GM23338 (cell line): ENCODE measurements around the gene STPG1.

ENCODE experiments used
- EZH2phosphoT487 ChIP-seq: fragments of 200-600 bp; sonication (generic); IDR thresholded peaks from one replicate; pipeline ENCODE4 v1.8.1; 2018; ENCODE audit warnings: antibody characterized with exemption; ENCODE audit not compliant: unreplicated experiment
- POLR2AphosphoS5 ChIP-seq: IDR thresholded peaks from 2 replicates; pipeline ENCODE4 v1.6.1; 2016; ENCODE audit warnings: antibody characterized with exemption, low read depth
- TF ChIP-seq, protein P1 (sequence below), 2 experiments: fragments of 200-600 bp in 1 of 2; sonication (generic) in 1 of 2; conservative IDR thresholded peaks; 2 replicates each; pipeline versions ENCODE4 v1.5.1 to v1.6.1; 2016 to 2017; ENCODE audit warnings: antibody characterized with exemption in 2 of 2, low read depth in 2 of 2, mild to moderate bottlenecking in 2 of 2, moderate library complexity in 1 of 2
- TF ChIP-seq, protein P2 (sequence below): IDR thresholded peaks from one replicate; pipeline ENCODE4 v1.6.1; 2018; ENCODE audit warnings: antibody characterized with exemption; ENCODE audit not compliant: unreplicated experiment

DNA sequence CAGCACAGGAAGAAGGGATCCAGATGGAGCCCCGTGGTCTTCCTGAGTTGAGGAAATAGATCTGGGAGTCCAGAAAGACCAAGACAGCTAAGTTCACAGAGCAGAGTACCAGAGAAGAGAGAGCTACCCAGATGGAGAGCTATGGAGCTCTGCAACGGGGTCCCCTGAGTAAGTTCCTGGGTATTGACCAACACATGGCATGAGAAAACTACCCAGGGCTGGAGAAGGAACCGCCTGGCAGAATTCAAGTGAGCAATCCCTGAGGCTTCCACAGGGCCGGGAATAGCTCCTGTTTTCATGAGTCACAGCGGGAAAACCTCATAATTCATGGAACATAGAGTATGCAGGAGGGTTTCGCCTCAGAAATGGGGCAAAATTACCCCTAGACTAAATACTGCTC is 19.7 kb downstream of the STPG1 start:
- TF ChIP-seq, protein P1, sequence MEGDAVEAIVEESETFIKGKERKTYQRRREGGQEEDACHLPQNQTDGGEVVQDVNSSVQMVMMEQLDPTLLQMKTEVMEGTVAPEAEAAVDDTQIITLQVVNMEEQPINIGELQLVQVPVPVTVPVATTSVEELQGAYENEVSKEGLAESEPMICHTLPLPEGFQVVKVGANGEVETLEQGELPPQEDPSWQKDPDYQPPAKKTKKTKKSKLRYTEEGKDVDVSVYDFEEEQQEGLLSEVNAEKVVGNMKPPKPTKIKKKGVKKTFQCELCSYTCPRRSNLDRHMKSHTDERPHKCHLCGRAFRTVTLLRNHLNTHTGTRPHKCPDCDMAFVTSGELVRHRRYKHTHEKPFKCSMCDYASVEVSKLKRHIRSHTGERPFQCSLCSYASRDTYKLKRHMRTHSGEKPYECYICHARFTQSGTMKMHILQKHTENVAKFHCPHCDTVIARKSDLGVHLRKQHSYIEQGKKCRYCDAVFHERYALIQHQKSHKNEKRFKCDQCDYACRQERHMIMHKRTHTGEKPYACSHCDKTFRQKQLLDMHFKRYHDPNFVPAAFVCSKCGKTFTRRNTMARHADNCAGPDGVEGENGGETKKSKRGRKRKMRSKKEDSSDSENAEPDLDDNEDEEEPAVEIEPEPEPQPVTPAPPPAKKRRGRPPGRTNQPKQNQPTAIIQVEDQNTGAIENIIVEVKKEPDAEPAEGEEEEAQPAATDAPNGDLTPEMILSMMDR (conservative IDR thresholded peaks at IDR 0.05; ENCODE audit: low read depth in 2 of 2), result no peak
- TF ChIP-seq POLR2AphosphoS5, result no peak
- TF ChIP-seq EZH2phosphoT487, result no peak
- TF ChIP-seq, protein P2, sequence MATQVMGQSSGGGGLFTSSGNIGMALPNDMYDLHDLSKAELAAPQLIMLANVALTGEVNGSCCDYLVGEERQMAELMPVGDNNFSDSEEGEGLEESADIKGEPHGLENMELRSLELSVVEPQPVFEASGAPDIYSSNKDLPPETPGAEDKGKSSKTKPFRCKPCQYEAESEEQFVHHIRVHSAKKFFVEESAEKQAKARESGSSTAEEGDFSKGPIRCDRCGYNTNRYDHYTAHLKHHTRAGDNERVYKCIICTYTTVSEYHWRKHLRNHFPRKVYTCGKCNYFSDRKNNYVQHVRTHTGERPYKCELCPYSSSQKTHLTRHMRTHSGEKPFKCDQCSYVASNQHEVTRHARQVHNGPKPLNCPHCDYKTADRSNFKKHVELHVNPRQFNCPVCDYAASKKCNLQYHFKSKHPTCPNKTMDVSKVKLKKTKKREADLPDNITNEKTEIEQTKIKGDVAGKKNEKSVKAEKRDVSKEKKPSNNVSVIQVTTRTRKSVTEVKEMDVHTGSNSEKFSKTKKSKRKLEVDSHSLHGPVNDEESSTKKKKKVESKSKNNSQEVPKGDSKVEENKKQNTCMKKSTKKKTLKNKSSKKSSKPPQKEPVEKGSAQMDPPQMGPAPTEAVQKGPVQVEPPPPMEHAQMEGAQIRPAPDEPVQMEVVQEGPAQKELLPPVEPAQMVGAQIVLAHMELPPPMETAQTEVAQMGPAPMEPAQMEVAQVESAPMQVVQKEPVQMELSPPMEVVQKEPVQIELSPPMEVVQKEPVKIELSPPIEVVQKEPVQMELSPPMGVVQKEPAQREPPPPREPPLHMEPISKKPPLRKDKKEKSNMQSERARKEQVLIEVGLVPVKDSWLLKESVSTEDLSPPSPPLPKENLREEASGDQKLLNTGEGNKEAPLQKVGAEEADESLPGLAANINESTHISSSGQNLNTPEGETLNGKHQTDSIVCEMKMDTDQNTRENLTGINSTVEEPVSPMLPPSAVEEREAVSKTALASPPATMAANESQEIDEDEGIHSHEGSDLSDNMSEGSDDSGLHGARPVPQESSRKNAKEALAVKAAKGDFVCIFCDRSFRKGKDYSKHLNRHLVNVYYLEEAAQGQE, result no peak
